GM12875 (cell line): ENCODE results near the gene LSM7.

ENCODE experiments used
- H3K4me3 ChIP-seq: one replicate; pipeline ENCODE4 v1.5.1; 2011; ENCODE audit warnings: low read depth, low read length, control low read depth
- CTCF ChIP-seq: IDR thresholded peaks from 2 replicates; pipeline ENCODE4 v1.5.1; 2011; ENCODE audit warnings: low read depth, mild to moderate bottlenecking, control low read depth, inconsistent platforms, low read length, moderate library complexity, borderline replicate concordance; ENCODE audit not compliant: insufficient read depth

Gene LSM7

GRCh38 chr19:2287585-2288337 is 40.6 kb downstream of the LSM7 start:
- no peak overlapping the region for H3K4me3 ChIP-seq
- no peak for TF ChIP-seq CTCF

- TF ChIP-seq CTCF, result no peak
Measured at GRCh38 chr19:2286402-2287140, 41.8 kb downstream of the LSM7 start.

GRCh38 chr19:2283835-2284507 is 44.4 kb downstream of the LSM7 start:
- no peak for TF ChIP-seq CTCF
- no peak overlapping the region for H3K4me3 ChIP-seq

More at GRCh38 chr19:2286402-2287140, 41.8 kb downstream of the LSM7 start:
- no peak overlapping the region for H3K4me3 ChIP-seq

GRCh38 chr19:2282862-2283237 is 45.5 kb downstream of the LSM7 start:
- no peak for TF ChIP-seq CTCF
- no peak overlapping the region for H3K4me3 ChIP-seq

GRCh38 chr19:2282062-2282861 is 46.1 kb downstream of the LSM7 start, which contains the start of gene PEAK3:
Gene PEAK3 (minus strand): TSS chr19:2282175. CDS start chr19:2280931, 1,244 bp downstream.
- H3K4me3 ChIP-seq, result peak within 1 kb of the TSS; percentile 37
- no peak for TF ChIP-seq CTCF

GRCh38 chr19:2281265-2282061 is 46.9 kb downstream of the LSM7 start:
- peak overlapping the region; percentile 37 for H3K4me3 ChIP-seq
